Daoy (cell line): Measurements from ENCODE around the gene MANF. TPM values are rescaled to one million over a fixed set of nuclear protein-coding genes. Genes with fewer than 3 reads are reported as not detected.
"Not testable (repeated sequence)": the region's sequence is repeated elsewhere in the genome, so short reads cannot be mapped to it uniquely, and the experiment has no call there.

Source experiments
- DNase-seq: peaks from one replicate; pipeline ENCODE4 v3.0.0-alpha.2; 2015; ENCODE audit warnings: low read depth
- total RNA-seq: library from RNA; depleted of rRNA; stranded (reverse); fragments of >200 nt; shearing (Covaris generic); gene quantifications from 2 replicates; pipeline ENCODE4 v1.2.3, GENCODE V29; 2014; rRNA removed

The MANF gene
- total RNA-seq: 67.4 and 134 TPM in 2 replicates

- DNase-seq: peak; percentile 98
These were observed at the start of gene MANF for GRCh38 chr3:51384726-51385473. Gene MANF (plus strand): TSS chr3:51385291. CDS start chr3:51385343, 52 bp downstream.

DNA sequence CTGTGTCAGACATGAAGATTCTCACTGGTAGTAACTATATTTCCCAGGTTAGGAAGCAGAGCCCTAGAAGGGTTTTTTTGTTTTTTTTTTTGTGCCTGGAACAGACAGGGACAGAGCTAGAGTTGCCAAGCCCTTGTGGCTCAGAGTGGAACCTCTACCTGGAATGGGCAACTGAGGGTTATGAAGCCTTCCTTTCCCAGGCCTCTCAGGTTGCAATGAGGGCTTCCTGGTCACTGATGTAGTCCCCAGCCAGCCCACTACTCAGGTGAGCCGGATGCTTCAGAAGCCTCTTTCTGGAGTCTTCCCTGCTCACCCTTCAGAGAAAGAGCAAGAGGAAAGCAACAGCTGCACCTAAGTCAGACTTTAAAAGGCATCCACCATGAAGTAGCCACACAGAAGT is 48.8 kb upstream of the MANF start:
- DNase-seq: no peak

DNA sequence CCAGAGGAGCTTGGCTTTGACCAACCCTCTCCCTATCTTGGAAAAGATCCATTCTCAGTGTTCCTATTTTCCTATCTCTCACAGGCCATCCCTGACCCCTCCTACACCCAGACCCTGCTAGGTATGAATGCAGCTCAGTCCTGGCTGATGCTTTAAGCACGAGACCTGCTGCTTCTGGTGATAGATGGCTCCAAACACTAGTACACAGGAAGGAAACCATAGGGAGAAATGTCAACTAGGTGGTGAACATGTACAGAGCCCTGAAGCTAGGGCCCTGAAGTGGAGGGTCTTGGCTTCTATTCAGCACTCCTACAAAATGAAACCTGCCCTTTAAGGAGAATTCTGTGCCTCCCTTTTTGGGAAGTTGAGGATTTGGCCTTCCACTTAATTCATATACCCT is 47.4 kb upstream of the MANF start:
- DNase-seq: no peak

DNA sequence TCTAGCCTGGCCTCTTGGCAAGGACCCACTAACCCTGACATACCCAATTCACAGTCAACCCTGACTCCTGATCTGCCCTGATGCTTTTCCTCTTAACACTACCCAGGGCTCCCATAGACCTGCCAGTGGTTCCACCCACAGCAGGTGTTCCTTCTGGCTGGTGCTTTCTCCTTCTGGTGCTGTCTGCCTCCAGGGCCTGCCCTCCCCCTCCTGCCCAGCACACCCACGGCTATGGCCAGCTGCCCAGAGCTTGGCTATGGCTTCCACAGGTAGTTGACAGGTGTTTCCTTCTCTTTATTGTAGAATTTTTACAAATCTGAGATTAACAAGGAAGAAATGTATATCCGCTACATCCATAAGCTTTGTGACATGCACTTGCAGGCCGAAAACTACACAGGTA is 46.5 kb upstream of the MANF start:
- DNase-seq: no peak

GRCh38 chr3:51340013-51340829 is 44.9 kb upstream of the MANF start:
- peak; percentile 87 for DNase-seq

DNA sequence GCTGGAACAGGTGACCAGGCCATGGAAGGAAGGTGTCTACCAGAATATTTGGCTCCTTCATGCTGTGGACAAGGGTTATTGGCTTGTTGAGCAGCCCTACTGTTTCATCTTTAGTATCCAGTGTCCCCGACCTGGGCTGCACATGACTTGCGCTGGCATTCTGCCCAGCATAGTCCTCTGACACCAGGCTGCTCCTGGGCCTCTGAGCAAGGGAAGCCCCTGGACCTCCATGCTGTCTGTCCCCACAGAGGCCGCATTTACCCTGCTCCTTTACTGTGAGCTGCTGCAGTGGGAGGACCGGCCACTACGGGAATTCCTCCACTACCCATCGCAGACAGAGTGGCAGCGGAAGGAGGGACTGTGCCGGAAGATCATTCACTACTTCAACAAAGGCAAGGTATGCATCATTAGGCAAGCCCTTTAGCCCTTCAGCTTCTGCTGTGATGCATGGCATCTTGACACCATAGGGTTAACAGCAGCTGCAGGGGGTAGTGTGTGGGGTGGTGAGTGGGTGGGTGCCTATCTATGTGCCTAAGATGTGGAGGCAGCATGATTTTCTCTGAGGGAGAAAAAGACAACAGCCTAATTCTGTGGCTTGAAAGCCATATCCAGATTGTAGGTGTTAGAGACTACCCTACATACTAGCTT is 44.0 kb upstream of the MANF start:
- peak; percentile 34 for DNase-seq

DNA sequence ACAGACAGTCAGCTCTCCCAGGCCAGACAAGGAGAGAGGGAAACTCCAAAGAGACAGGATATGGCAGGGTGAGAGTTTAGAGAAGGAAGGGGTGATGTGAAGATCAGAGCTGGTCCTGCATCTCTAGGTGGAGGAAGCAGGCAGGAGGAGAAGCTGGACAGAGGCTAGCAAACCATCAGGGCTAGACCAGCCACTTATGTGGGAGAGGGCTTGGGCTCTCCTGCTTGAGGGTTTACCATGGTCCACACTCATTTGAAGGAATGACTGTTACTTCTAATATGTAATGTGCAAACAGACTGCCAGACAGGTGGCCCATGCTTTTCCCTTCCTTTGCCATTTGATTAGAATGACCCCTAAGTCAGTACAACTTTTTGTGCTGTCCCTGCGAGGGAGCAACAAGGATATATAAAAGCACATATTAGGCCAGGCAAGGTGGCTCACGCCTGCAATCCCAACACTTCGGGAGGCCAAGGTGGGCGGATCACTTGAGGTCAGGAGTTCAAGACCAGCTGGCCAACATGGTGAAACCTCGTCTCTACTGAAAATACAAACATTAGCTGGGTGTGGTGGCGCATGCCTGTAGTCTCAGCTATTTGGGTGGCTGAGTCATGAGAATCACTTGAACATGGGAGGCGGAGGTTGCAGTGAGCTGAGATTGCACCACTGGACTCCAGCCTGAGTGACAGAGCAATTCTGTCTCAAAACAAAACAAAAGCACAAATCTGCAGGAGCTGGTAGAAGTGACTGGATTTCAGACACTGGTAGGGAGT is 41.0 kb upstream of the MANF start:
- peak; percentile 70 for DNase-seq

DNA sequence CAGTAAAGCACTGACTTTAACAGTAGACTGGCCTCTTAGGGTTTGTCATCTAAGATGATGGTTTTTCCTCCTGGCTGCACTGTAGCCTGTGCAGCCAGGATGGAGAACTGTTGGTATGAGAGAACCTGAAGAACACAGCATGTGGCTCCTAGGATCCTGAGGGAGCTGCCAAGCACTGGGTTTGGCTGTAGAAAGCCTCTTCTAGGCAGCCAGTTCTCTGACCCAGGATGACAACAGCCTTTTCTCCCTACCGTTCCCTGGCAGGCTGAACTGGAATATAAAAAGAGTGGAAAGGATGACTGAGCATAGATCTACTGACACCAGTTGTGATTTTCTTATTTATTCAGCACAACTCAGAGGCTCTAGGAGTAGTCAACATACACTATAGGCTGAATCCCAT is 34.3 kb upstream of the MANF start:
- no peak for DNase-seq

DNA sequence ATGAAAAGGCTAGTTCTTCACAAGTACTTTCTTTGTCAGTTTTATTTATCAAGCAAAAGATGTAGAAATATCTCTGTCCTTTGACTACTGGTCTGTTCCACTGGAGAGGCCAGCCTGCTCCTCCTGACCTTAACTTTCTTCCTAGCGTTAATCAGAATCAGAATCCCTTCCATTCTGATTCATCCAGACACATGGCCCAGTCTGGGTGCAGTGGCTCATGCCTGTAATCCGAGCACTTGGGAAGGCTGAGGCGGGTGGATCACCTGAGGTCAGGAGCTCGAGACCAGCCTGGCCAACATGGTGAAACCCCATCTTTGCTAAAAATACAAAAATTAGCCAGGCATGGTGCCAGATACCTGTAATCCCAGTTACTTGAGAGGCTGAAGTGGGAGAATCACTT is 32.0 kb upstream of the MANF start:
- DNase-seq: no peak

DNA sequence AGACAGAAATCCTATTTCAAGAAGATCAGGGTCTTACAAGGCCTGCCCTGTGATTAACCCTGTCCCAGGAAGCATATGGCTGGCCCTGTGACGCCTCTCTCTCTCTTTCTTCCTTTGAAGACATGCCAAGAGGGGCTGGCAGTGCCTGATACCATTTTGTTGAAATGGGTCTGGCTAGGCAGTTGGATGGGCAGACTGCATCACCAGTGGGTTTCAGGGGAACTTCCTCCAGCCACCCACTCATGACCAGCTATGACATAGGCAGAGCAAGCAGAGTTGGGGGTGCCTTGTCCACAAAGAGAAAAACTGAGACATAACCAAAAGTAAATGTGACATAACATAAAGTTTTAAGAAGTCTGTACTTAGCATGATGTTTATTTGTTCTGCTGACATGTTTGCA is 31.4 kb upstream of the MANF start:
- DNase-seq: no peak

- DNase-seq: no peak
These were observed 30.9 kb upstream of the MANF start for GRCh38 chr3:51354172-51354571.

DNA sequence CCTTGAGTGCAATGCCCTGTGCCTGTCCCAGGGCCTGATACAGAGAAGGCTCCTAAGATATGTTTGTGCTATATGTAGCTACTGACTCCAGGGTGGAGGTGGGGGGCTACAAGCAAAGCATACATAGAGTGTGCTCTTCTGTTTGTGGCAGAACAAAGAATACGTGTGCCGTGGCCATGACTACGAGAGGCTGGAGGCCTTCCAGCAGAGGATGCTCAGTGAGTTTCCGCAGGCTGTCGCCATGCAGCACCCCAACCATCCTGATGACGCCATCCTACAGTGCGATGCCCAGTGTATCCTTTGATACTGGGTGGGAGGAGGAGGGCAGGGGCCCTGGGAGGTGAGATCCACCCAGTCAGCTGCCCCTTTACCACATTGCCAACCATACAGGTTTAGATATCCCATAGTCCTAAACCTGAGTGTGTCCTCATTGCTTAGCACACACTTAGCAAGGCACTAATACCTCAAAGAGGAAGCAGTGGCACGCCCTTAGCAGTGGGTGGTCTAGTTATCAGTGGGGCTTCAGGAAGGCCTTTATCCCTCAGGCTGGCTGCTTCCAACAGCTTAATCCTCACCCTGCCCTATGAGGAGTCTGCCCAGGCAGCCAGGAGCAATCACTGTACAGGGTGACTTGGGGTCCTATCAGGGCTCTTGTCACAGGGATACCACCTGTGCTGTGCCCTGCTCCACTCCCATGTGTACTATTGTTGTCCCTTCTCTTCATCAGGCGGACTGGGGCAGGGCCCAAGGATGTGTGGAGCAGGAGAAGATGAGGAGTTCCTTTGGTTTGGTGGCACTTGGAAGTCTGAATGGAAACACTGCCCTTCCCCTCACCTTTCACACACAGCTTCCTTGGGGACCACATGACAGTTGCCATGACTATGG is 30.1 kb upstream of the MANF start:
- no peak for DNase-seq

- DNase-seq: no peak
These were observed 29.1 kb upstream of the MANF start for GRCh38 chr3:51355891-51356578.

GRCh38 chr3:51357856-51358255 is 27.2 kb upstream of the MANF start:
- DNase-seq: no peak

DNA sequence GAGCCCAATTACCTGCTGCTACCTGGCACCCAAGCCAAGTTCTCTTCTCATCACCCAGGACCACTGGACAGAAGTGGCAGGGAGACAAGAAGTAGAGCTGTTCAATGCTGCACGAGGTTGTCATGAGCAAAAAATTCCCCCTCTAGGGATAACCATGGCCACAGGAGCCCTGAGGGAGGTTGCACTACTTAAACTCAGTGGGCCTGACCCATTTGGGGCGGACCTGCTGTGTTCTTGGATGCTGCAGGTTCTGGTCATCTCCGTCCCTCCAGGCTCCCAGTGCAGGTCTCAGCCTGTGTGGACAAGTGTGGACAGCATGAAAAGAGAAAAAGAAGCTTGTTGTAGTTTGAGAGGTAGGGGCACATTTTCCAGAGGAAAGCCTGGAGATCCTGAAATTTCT is 26.1 kb upstream of the MANF start:
- no peak for DNase-seq

- no peak for DNase-seq
These were observed 24.3 kb upstream of the MANF start for GRCh38 chr3:51360806-51361205.

GRCh38 chr3:51361746-51362145 is 23.3 kb upstream of the MANF start:
- no peak for DNase-seq

DNA sequence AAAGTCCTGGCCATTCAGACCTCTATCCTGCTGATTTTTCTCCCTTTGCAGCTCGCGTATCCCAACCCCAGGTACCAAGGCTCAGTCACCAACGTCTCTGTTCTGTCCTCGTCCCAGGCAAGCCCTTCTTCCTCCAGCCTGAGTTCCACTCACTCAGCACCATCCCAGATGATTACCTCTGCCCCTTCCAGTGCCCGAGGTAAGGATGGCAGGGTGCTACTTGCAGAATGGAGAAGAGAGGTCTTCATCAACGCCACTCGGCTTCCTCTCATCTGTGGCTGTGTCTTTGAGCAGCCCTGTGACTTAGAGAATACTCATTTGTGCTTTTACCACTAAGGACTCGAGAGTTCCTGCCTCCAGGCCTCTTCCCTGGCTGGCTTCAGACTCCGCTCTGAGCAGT is 22.6 kb upstream of the MANF start:
- no peak for DNase-seq

- not testable (repeated sequence) for DNase-seq
These were observed 16.8 kb upstream of the MANF start for GRCh38 chr3:51368276-51368675.

GRCh38 chr3:51371943-51372557 is 13.0 kb upstream of the MANF start:
- DNase-seq: peak; percentile 48
